Measurements from ENCODE around the gene PHACTR1. TPM values are rescaled to one million over a fixed set of nuclear protein-coding genes. Genes with fewer than 3 reads are reported as not detected.

The PHACTR1 gene
- total RNA-seq, 4 donors from 2014 or later = 2.0 to 8.3 (median 4.5) TPM

DNA sequence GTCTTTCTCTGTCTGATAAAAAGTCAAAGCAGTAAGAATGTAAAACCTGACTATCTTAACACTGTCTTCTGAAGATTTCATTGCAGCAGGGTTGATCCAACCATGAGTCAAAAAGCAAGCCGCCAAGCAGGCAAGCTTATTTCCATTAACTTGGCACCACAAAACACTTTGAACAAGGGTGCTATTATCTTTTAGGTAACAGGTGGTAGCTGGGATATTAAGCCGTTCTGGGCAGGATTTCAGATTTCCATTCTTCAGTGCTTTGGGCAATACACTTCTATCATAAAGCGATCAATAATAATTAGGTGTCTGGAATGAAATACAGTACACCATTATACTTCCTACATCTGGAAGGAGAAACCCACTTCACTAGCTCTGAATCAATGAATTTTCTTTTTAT, 429.9 kb downstream of the PHACTR1 start:
- no peaks in the 10 kb centered on the region for H3K9me3 ChIP-seq
- H3K4me1 ChIP-seq = no peaks in the 10 kb centered on the region
- H3K27ac ChIP-seq = no peak overlapping the region
- no peak for TF ChIP-seq POLR2A (IDR thresholded peaks at IDR 0.05)
- no peak for TF ChIP-seq CTCF (IDR thresholded peaks at IDR 0.05)
- H3K27me3 ChIP-seq = no peaks in the 10 kb centered on the region
- no peak for DNase-seq
- no peaks in the 10 kb centered on the region for H3K36me3 ChIP-seq
- intact Hi-C loops (cut with DNase I; ENCODE audit: low total_unique reads) = no loop called here
- no peak overlapping the region for H3K4me3 ChIP-seq

GRCh38 chr6:13147376-13147775, 430.8 kb downstream of the PHACTR1 start:
- no peak overlapping the region for H3K27ac ChIP-seq
- H3K4me3 ChIP-seq = no peak overlapping the region
- no peak for DNase-seq
- intact Hi-C loops (cut with DNase I; ENCODE audit: low total_unique reads) = no loop called here
- no peaks in the 10 kb centered on the region for H3K27me3 ChIP-seq
- H3K9me3 ChIP-seq = no peaks in the 10 kb centered on the region
- TF ChIP-seq CTCF (IDR thresholded peaks at IDR 0.05) (no peak), POLR2A (IDR thresholded peaks at IDR 0.05) (no peak)
- H3K36me3 ChIP-seq = no peaks in the 10 kb centered on the region
- no peaks in the 10 kb centered on the region for H3K4me1 ChIP-seq

DNA sequence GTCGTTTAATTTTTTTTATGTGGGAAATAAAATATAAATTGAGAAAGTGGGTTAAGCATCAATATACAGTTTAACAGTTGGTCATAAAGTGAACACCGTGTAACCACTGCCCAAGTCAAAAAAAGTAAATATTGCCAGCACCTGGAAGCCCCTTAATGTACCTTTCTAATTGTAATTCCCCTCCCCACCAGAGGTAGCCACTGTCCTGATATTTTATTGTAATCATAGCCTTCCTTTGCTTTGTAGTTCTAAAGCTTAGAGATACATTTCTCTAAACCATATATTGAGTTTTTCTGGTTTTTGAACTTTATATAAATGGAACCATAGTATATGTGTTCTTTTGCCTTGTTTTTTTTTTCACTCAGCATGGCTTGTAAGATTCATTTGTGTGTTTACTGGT, 431.2 kb downstream of the PHACTR1 start:
- Histone ChIP-seq H3K27me3 (no peaks in the 10 kb centered on the region), H3K4me3 (no peak overlapping the region), H3K9me3 (no peaks in the 10 kb centered on the region), H3K36me3 (no peaks in the 10 kb centered on the region), H3K4me1 (no peaks in the 10 kb centered on the region), H3K27ac (no peak overlapping the region)
- no peak for TF ChIP-seq POLR2A (IDR thresholded peaks at IDR 0.05)
- TF ChIP-seq CTCF (IDR thresholded peaks at IDR 0.05) = no peak
- intact Hi-C loops (cut with DNase I; ENCODE audit: low total_unique reads) = no loop called here
- DNase-seq = no peak

GRCh38 chr6:13152764-13153163, 436.2 kb downstream of the PHACTR1 start:
- TF ChIP-seq POLR2A (IDR thresholded peaks at IDR 0.05) (no peak), CTCF (IDR thresholded peaks at IDR 0.05) (no peak)
- no peak for DNase-seq
- H3K36me3 ChIP-seq = no peaks in the 10 kb centered on the region
- intact Hi-C loops (cut with DNase I; ENCODE audit: low total_unique reads) = no loop called here
- H3K27ac ChIP-seq = no peak overlapping the region
- H3K4me1 ChIP-seq = no peaks in the 10 kb centered on the region
- H3K4me3 ChIP-seq = no peak overlapping the region
- no peaks in the 10 kb centered on the region for H3K9me3 ChIP-seq
- no peaks in the 10 kb centered on the region for H3K27me3 ChIP-seq

DNA sequence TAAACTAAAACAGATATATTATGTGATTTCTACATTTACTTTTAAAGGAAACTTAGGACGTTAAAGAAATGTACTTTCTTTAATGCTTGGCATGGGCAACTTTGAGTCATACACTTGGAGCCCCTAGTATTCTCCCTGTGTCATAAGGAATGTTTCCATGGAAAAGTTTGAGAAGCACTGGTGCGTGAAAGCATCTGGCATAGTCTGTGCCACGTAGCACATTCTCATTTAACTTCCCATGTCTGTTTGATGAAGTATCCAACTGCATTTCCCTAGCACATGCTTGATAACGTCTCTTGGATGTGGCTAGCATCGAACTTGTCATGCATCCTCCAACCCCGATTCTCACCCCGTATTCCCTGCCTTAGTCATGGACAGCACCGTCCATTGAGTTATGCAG, 439.8 kb downstream of the PHACTR1 start:
- intact Hi-C loops (cut with DNase I; ENCODE audit: low total_unique reads) = no loop called here
- no peak overlapping the region for H3K27ac ChIP-seq
- H3K27me3 ChIP-seq = no peaks in the 10 kb centered on the region
- no peak for DNase-seq
- H3K4me3 ChIP-seq = no peak overlapping the region
- TF ChIP-seq POLR2A (IDR thresholded peaks at IDR 0.05) (no peak), CTCF (IDR thresholded peaks at IDR 0.05) (no peak)
- H3K36me3 ChIP-seq = no peaks in the 10 kb centered on the region
- no peaks in the 10 kb centered on the region for H3K9me3 ChIP-seq
- H3K4me1 ChIP-seq = no peaks in the 10 kb centered on the region
